ENCODE results near the gene APBB2. TPM values are rescaled to one million over a fixed set of nuclear protein-coding genes. Genes with fewer than 3 reads are reported as not detected.

Gene APBB2
- total RNA-seq, 2 experiments from 2014 or later: 1.3 to 1.5 TPM

DNA sequence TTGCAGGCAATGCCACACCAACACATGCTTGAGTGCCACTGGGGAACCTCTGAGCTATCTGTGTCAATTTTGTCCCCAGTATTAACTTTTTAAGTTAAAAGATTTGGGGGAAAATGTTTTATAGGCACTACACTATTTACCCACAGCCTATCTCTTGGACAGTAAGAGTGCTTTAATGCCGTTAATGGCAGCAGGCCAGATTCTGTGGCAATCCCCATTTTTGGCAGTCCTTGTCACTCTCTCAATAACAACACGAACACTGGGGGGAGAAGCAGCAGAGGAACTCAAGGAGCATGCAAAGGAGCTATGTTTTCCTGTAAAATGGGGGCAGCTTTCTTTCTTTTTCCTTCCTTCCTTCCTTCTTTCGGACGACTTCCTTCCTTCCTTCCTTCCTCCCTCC lies 296.0 kb downstream of the APBB2 start:
- ATAC-seq: no peak
- ChIA-PET CTCF (interaction anchor here (0.7 to 1.9 kb wide), 5 partner anchors 9 to 334 kb away, joined by 3 to 14 read pairs (median 3); no protein-coding TSS in a partner anchor), POLR2A (interaction anchor here (0.6 kb wide), 1 partner anchor 734 kb away, joined by 3 read pairs; no protein-coding TSS in a partner anchor)
- no peaks in the 10 kb centered on the region for H3K27me3 Mint-ChIP-seq
- intact Hi-C loops (cut with DNase I, micrococcal nuclease): no loop called here
- no peak overlapping the region for H3K27ac Mint-ChIP-seq
- peaks cover 2% of the 10 kb centered on the region for H3K9me3 Mint-ChIP-seq (ENCODE audit: low read depth)
- no peaks in the 10 kb centered on the region for H3K36me3 Mint-ChIP-seq (ENCODE audit: low read depth)
- DNase-seq: no peak
- H3K4me3 Mint-ChIP-seq: no peak overlapping the region
- H3K4me1 Mint-ChIP-seq: peaks cover 32% of the 10 kb centered on the region

DNA sequence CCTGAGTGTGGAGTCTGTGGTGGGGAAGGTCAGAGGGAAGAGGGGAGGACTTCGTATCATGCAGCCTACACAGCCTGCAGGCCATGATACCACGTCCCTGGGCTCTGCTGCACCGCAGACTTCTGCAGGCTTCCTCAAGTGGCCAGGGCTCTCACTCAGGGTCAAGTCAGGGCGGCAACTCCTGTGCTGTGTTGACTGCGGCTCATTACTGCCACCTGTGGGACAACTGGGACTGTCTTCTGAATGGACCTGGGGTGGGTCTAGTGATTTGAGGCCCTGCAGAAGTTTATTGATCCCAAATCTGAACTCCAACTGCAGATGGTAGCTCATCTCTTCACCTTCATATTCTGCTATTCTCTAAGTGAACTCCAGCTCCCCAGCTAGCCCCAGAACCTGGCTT lies 297.5 kb downstream of the APBB2 start:
- ChIA-PET POLR2A (no interaction called here), CTCF (interaction anchor here (0.7 to 2.9 kb wide), 3 partner anchors 9 to 363 kb away, joined by 3 to 29 read pairs (median 12); no protein-coding TSS in a partner anchor)
- DNase-seq (peak; percentile 80), ATAC-seq (peak; percentile 76)
- H3K4me3 Mint-ChIP-seq: no peak overlapping the region
- intact Hi-C loops (cut with DNase I, micrococcal nuclease): no loop called here
- H3K27me3 Mint-ChIP-seq: no peaks in the 10 kb centered on the region
- H3K36me3 Mint-ChIP-seq (ENCODE audit: low read depth): no peaks in the 10 kb centered on the region
- peaks cover 38% of the 10 kb centered on the region for H3K4me1 Mint-ChIP-seq
- peaks cover 2% of the 10 kb centered on the region for H3K9me3 Mint-ChIP-seq (ENCODE audit: low read depth)
- H3K27ac Mint-ChIP-seq: peak overlapping the region; percentile 28

DNA sequence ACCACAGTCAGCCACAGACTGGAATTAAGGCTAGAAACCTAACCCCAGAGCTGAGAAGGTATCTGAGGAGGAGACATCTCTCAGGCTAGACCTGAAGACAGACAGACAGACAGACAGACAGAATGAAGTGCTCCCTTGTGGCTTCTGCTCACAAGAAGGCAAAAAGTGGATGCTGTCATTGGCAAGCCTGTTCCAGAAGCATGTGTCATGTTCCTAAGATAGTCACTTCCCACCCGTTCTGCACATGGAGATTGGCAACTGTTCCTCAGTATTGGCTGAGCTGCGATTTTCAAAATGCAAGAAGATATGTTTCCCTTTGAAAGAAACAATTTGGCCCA lies 298.2 kb downstream of the APBB2 start:
- Mint-ChIP-seq H3K4me3 (no peak overlapping the region), H3K9me3 (ENCODE audit: low read depth) (peaks cover 2% of the 10 kb centered on the region), H3K27me3 (no peaks in the 10 kb centered on the region), H3K27ac (no peak overlapping the region), H3K4me1 (peaks cover 41% of the 10 kb centered on the region), H3K36me3 (ENCODE audit: low read depth) (no peaks in the 10 kb centered on the region)
- ChIA-PET POLR2A (no interaction called here), CTCF (interaction anchor here (0.5 to 2.9 kb wide), 6 partner anchors 9 to 1330 kb away, joined by 3 to 29 read pairs (median 4); no protein-coding TSS in a partner anchor)
- intact Hi-C loops (cut with DNase I, micrococcal nuclease): no loop called here
- DNase-seq (no peak), ATAC-seq (no peak)

DNA sequence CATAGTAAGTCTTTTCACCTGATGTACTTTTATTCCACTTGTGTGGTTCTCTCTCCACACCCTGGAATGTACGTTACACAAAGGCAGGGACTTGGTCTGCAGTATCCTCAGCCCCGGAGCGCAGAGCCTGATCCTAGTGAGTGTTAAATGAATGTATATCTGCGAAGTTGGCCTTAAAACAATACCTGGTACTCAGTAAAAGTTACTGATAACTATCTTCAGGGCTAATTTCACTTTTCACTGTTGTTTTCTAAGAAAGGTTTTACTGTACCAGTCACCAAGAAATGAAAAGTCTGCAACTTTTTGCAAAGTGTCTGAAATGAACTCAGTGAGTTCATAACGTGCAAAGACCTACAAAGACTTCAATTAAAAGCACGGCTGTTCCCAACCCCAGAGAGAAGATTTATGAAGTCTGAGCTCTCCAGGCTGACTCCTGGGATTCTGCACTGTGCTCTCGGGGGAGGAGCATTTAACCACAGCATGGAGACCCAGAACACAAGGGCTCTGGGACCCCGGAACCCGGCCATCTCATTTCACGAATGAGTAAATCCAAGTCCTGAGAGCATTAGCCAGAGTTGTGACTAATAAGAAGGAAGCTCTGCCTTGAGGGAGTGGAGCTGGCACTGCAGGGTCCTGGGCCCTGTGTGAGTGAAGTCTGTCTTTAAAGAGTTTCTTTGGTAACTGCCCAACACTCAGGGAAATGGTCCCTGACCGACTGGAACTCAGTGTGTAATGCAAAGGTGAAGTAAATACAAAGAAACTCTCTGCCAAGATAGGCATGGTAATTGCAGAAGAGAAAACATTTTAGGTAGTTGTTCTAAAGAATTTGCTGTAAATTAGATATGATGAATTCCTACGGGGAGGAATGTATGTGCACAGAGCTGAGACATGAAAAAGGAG lies 298.8 kb downstream of the APBB2 start:
- no peaks in the 10 kb centered on the region for H3K36me3 Mint-ChIP-seq (ENCODE audit: low read depth)
- H3K27ac Mint-ChIP-seq: peak overlapping the region; percentile 84
- H3K27me3 Mint-ChIP-seq: no peaks in the 10 kb centered on the region
- H3K4me1 Mint-ChIP-seq: peaks cover 41% of the 10 kb centered on the region
- DNase-seq: peak; percentile 57
- ATAC-seq: peak; percentile 76
- H3K4me3 Mint-ChIP-seq: no peak overlapping the region
- intact Hi-C loops (cut with DNase I, micrococcal nuclease): no loop called here
- H3K9me3 Mint-ChIP-seq (ENCODE audit: low read depth): peaks cover 2% of the 10 kb centered on the region
- CTCF ChIA-PET: interaction anchor here (0.5 to 2.9 kb wide), 7 partner anchors 9 to 1329 kb away, joined by 3 to 29 read pairs (median 3); no protein-coding TSS in a partner anchor
- POLR2A ChIA-PET: no interaction called here

DNA sequence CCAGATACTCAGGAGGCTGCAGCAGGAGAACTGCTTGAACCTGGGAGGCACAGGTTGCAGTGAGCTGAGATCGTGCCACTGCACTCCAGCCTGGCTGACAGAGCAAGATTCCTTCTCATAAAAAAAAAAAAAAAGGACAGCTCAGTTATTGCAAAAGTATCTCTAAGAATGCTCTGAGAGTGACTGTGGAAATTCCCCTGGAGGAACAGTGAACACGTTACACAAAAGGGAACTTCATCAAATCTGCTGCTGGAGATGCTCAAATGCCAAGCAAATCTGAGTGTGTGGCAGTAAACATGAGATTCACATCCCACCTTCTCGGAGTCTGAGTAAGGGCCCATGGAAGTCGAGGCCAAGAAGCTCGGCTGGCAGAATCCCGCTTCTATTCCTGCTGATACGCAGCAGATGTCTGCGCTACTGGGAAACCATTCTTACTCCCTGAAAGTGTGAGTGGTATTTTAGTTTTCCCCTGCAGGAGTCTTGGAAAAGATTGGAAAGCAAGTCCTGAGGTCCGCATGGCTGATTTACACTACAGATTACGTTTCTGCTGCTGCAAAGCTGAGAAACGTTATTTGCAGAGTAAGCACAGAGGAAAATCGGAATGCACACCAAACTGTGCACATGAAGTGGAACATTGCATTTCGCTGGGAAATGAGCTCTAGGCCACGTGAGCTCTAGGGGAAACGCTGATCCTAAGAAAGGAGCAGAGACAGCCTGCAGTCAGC lies 301.7 kb downstream of the APBB2 start:
- no peak for DNase-seq
- H3K27ac Mint-ChIP-seq: no peak overlapping the region
- no peaks in the 10 kb centered on the region for H3K36me3 Mint-ChIP-seq (ENCODE audit: low read depth)
- H3K4me1 Mint-ChIP-seq: peaks cover 61% of the 10 kb centered on the region
- H3K9me3 Mint-ChIP-seq (ENCODE audit: low read depth): peaks cover 2% of the 10 kb centered on the region
- intact Hi-C loops (cut with DNase I, micrococcal nuclease): no loop called here
- ChIA-PET POLR2A (no interaction called here), CTCF (interaction anchor here (0.7 to 3.7 kb wide), 4 partner anchors 9 to 24 kb away, joined by 3 to 29 read pairs (median 9); no protein-coding TSS in a partner anchor)
- H3K27me3 Mint-ChIP-seq: no peaks in the 10 kb centered on the region
- no peak for ATAC-seq
- H3K4me3 Mint-ChIP-seq: no peak overlapping the region

DNA sequence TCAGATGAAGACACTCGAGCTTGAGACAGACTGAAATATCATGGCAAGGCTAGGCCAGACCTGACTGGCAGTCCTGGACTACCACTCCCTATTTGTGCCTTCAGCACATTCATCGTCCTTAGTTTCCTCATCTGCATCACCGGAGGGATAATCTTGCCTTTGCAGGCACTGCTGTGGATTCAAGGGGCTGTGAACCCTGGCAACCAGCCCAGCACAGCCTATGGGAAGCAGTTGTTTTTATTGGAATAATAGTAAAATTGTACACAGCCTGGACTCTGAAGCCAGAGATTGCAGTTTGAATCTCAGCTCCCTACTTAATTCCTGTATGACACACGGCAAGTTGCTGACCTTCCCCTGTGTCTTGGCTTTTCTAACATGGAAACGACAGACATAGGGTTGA lies 303.6 kb downstream of the APBB2 start:
- Mint-ChIP-seq H3K27ac (peak overlapping the region; percentile 95), H3K4me3 (no peak overlapping the region), H3K4me1 (peaks cover 51% of the 10 kb centered on the region), H3K27me3 (no peaks in the 10 kb centered on the region), H3K9me3 (ENCODE audit: low read depth) (peaks cover 2% of the 10 kb centered on the region), H3K36me3 (ENCODE audit: low read depth) (no peaks in the 10 kb centered on the region)
- DNase-seq (no peak), ATAC-seq (no peak)
- CTCF ChIA-PET: interaction anchor here (1.2 to 3.7 kb wide), 6 partner anchors 10 to 17 kb away, joined by 3 to 29 read pairs (median 6); no protein-coding TSS in a partner anchor
- intact Hi-C loops (cut with DNase I, micrococcal nuclease): no loop called here
- POLR2A ChIA-PET: no interaction called here

DNA sequence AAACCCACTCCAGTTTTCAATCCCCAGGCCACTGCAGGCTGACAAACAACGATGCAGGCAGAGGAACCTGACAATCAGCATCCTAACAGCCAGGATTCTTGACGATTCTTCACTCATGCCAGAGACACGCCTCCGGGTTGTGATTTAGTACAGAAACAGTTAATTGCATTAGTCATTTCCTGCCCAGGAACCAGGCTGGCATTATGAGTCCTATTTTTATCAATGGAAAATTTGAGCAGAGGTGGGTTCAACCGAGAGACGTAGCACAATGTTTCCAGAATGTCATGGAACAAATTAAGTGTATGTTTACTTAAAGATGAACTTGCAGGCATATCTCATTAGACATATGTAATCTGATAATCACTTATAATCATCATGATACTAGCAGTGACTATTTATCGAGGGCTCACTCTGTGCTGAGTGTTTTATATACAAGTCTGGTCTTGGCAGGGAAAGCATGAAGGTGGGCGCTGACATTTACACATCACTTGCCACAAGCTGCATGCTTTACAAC lies 304.9 kb downstream of the APBB2 start:
- DNase-seq: peak; percentile 76
- intact Hi-C loops (cut with DNase I, micrococcal nuclease): loop anchor here (1.0 to 5.0 kb wide), 10 partner anchors 15 to 853 kb away; partner anchors contain the start of genes N4BP2 (in 1 of the 2) and RHOH (in 1 of the 2)
- peak overlapping the region; percentile 95 for H3K27ac Mint-ChIP-seq
- ATAC-seq: peak; percentile 85
- no peaks in the 10 kb centered on the region for H3K27me3 Mint-ChIP-seq
- peaks cover 38% of the 10 kb centered on the region for H3K4me1 Mint-ChIP-seq
- POLR2A ChIA-PET: no interaction called here
- CTCF ChIA-PET: interaction anchor here (0.6 to 3.0 kb wide), 10 partner anchors 9 to 552 kb away, joined by 3 to 35 read pairs (median 6); no protein-coding TSS in a partner anchor
- peaks cover 2% of the 10 kb centered on the region for H3K9me3 Mint-ChIP-seq (ENCODE audit: low read depth)
- H3K36me3 Mint-ChIP-seq (ENCODE audit: low read depth): no peaks in the 10 kb centered on the region
- peak overlapping the region; percentile 30 for H3K4me3 Mint-ChIP-seq

DNA sequence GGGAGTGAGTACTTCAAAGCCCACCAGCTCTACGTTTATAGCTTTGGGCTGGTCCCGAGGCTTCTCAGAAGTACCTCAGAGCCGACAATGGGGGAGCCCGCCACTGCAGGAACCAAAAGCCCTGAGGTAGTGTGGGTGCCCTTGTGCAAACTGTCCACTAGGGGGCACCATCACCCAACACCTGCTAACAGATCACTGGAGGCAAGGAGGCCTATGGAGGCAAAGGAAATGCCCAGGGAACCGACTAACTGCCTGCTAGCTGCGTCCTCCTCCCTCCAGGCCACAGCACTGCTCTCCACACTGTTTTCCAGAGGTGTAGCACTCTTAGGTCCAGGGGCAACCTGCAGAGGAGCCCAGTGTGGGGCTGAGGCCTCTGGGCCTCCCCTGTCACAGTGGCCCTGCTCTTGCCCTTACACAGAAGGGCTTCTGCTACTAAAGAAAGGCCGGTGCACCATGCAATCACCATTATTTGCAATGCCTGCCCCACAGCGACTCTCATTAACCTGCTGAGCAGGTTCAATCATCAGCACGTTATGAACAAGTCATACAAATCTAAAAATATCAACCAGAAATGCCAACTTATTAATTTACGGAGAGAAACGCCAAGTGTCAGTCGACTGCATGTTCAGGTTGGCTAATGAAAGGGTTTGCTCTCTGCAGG lies 305.5 kb downstream of the APBB2 start:
- CTCF ChIA-PET: interaction anchor here (0.5 to 3.0 kb wide), 12 partner anchors 9 to 551 kb away, joined by 3 to 35 read pairs (median 4); no protein-coding TSS in a partner anchor
- intact Hi-C loops (cut with DNase I, micrococcal nuclease): loop anchor here (1.0 to 5.0 kb wide), 10 partner anchors 15 to 852 kb away; partner anchors contain the start of genes N4BP2 (in 1 of the 2) and RHOH (in 1 of the 2)
- DNase-seq (peak; percentile 90), ATAC-seq (peak; percentile 85)
- Mint-ChIP-seq H3K27me3 (no peaks in the 10 kb centered on the region), H3K4me3 (peak overlapping the region; percentile 26), H3K27ac (peak overlapping the region; percentile 95), H3K4me1 (peaks cover 36% of the 10 kb centered on the region), H3K9me3 (ENCODE audit: low read depth) (peaks cover 2% of the 10 kb centered on the region), H3K36me3 (ENCODE audit: low read depth) (no peaks in the 10 kb centered on the region)
- POLR2A ChIA-PET: no interaction called here

DNA sequence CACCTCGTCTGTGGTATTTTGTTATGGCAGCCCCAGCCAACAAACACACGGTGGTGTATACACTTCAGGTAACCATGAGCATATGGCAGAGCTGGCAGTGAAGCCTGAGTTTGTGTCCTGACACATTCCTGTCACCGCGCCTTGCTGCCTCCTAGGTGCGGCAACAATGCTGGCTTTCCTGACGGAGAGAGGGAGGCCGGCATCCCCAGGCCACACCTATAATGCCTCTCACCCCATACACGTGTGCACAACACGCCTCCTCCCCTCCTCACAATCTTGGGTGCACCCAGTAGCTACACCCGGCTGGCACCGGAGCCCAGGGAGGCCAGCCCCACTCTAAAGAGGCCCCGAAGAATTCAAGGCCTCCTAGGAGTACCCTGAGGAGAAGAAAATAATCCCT lies 306.0 kb downstream of the APBB2 start:
- CTCF ChIA-PET: interaction anchor here (0.5 to 3.0 kb wide), 12 partner anchors 8 to 312 kb away, joined by 3 to 35 read pairs (median 4); no protein-coding TSS in a partner anchor
- POLR2A ChIA-PET: no interaction called here
- Mint-ChIP-seq H3K4me3 (no peak overlapping the region), H3K9me3 (ENCODE audit: low read depth) (no peaks in the 10 kb centered on the region), H3K27me3 (no peaks in the 10 kb centered on the region), H3K27ac (peak overlapping the region; percentile 95), H3K4me1 (peaks cover 36% of the 10 kb centered on the region), H3K36me3 (ENCODE audit: low read depth) (no peaks in the 10 kb centered on the region)
- intact Hi-C loops (cut with DNase I, micrococcal nuclease): loop anchor here (1.0 to 5.0 kb wide), 6 partner anchors 16 to 851 kb away; partner anchors contain the start of genes N4BP2 (in 1 of the 2) and RHOH (in 1 of the 2)
- DNase-seq: no peak
- peak; percentile 1 for ATAC-seq

DNA sequence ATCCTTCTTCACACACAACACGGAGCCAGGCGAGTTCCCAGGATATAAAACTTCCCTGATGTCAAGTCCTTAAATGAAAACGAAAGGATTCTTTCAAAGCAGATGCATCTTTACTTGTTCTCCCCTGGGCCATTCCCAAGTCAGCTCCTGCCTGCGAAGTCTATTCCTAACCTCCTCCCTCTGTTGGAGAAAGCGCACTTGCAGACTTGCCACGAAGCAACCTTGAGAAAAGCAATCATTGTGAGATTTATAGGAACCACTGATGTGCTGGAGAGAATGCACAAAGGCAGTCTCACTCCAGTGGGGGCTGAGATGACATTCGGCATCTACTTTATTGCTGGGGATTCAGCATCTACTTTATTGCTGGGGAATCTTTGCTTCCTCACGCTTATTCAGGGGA lies 308.9 kb downstream of the APBB2 start:
- ATAC-seq (no peak), DNase-seq (no peak)
- intact Hi-C loops (cut with DNase I, micrococcal nuclease): loop anchor here (5.0 kb wide), 3 partner anchors 168 to 708 kb away; partner anchors contain the start of gene RHOH (in 1 of the 2)
- CTCF ChIA-PET: interaction anchor here (0.8 to 4.4 kb wide), 2 partner anchors 20 to 64 kb away, joined by 3 to 35 read pairs; no protein-coding TSS in a partner anchor
- H3K4me1 Mint-ChIP-seq: peaks cover 25% of the 10 kb centered on the region
- H3K27me3 Mint-ChIP-seq: peaks cover 2% of the 10 kb centered on the region
- H3K36me3 Mint-ChIP-seq (ENCODE audit: low read depth): no peaks in the 10 kb centered on the region
- no peaks in the 10 kb centered on the region for H3K9me3 Mint-ChIP-seq (ENCODE audit: low read depth)
- H3K27ac Mint-ChIP-seq: no peak overlapping the region
- POLR2A ChIA-PET: no interaction called here
- H3K4me3 Mint-ChIP-seq: no peak overlapping the region

Data from activated CD4-positive, alpha-beta T cell treated with anti-CD3 and anti-CD28 coated beads for 36 hours (primary cell).